ENCODE results near the gene NXPE4. TPM values are rescaled to one million over a fixed set of nuclear protein-coding genes. Genes with fewer than 3 reads are reported as not detected.

Gene NXPE4
- total RNA-seq, 1 experiment from 2014 or later: 0.11 TPM

- no peak for ATAC-seq
- no peak for DNase-seq (ENCODE audit: low spot score)
- TF ChIP-seq ZMAT4 (CRISPR knock-in tag; IDR thresholded peaks at IDR 0.05) (no peak), ARID4B (CRISPR knock-in tag; IDR thresholded peaks at IDR 0.05; ENCODE audit: borderline replicate concordance) (no peak), ZNF671 (CRISPR knock-in tag; IDR thresholded peaks at IDR 0.05) (no peak), E2F4 (CRISPR knock-in tag; IDR thresholded peaks at IDR 0.05; ENCODE audit: borderline replicate concordance, low read depth) (no peak), EMX1 (CRISPR knock-in tag; IDR thresholded peaks at IDR 0.05) (no peak), ZNF423 (CRISPR knock-in tag; IDR thresholded peaks at IDR 0.05) (no peak), NR1H2 (CRISPR knock-in tag; IDR thresholded peaks at IDR 0.05) (no peak), NR3C1 (CRISPR knock-in tag; conservative IDR thresholded peaks at IDR 0.05; ENCODE audit: low read depth) (no peak), MYBL2 (CRISPR knock-in tag; IDR thresholded peaks at IDR 0.05) (no peak)
- Mint-ChIP-seq H3K27me3 (ENCODE audit: low read depth) (no peaks in the 10 kb centered on the region), H3K27ac (no peak overlapping the region), H3K36me3 (peaks cover 68% of the 10 kb centered on the region), H3K4me1 (no peaks in the 10 kb centered on the region), H3K4me3 (no peak overlapping the region), H3K9me3 (peaks cover 100% of the 10 kb centered on the region)
- POLR2A ChIA-PET: no interaction called here
- CTCF ChIA-PET: no interaction called here
Observed at GRCh38 chr11:114616516-114616915, 20.9 kb upstream of the NXPE4 start.

GRCh38 chr11:114615448-114616361 lies 20.1 kb upstream of the NXPE4 start:
- H3K4me1 Mint-ChIP-seq: no peaks in the 10 kb centered on the region
- ChIA-PET POLR2A (no interaction called here), CTCF (no interaction called here)
- H3K36me3 Mint-ChIP-seq: peaks cover 69% of the 10 kb centered on the region
- H3K27me3 Mint-ChIP-seq (ENCODE audit: low read depth): no peaks in the 10 kb centered on the region
- no peak for DNase-seq (ENCODE audit: low spot score)
- no peak for ATAC-seq
- no peak overlapping the region for H3K4me3 Mint-ChIP-seq
- H3K27ac Mint-ChIP-seq: no peak overlapping the region
- H3K9me3 Mint-ChIP-seq: peaks cover 99% of the 10 kb centered on the region
- TF ChIP-seq SP1 (CRISPR knock-in tag; conservative IDR thresholded peaks at IDR 0.05): no peak
- no peak for TF ChIP-seq NR3C1 (CRISPR knock-in tag; conservative IDR thresholded peaks at IDR 0.05; ENCODE audit: low read depth)
- no peak for TF ChIP-seq ZNF532 (CRISPR knock-in tag; IDR thresholded peaks at IDR 0.05; ENCODE audit: borderline replicate concordance)
- no peak for TF ChIP-seq FOXP1 (CRISPR knock-in tag; IDR thresholded peaks at IDR 0.05; ENCODE audit: borderline replicate concordance)
- no peak for TF ChIP-seq ERG (CRISPR knock-in tag; IDR thresholded peaks at IDR 0.05)
- TF ChIP-seq ZNF416 (CRISPR knock-in tag; IDR thresholded peaks at IDR 0.05): no peak
- TF ChIP-seq ARID4B (CRISPR knock-in tag; IDR thresholded peaks at IDR 0.05; ENCODE audit: borderline replicate concordance): no peak
- no peak for TF ChIP-seq MXD4 (CRISPR knock-in tag; IDR thresholded peaks at IDR 0.05; ENCODE audit: borderline replicate concordance)
- no peak for TF ChIP-seq NFYB (CRISPR knock-in tag; conservative IDR thresholded peaks at IDR 0.05; ENCODE audit: low read depth)
